ENCODE results near the gene BICD1.

GRCh38 chr12:32277774-32278173 lies 171.1 kb downstream of the BICD1 start:
- TF ChIP-seq CTCF (IDR thresholded peaks at IDR 0.05; ENCODE audit: low read depth, low read length, poor library complexity, severe bottlenecking) (no peak), EZH2phosphoT487 (IDR thresholded peaks at IDR 0.05; ENCODE audit: borderline replicate concordance, low read length) (no peak)

All from DOHH2 (cell line).